Measurements from ENCODE around the gene NUDT1. TPM values are rescaled to one million over a fixed set of nuclear protein-coding genes. Genes with fewer than 3 reads are reported as not detected.

Gene NUDT1
- 25.1 and 32.2 TPM in 2 replicates for total RNA-seq (ENCODE audit: low replicate concordance)
- long read RNA-seq, partial matches to known transcripts, result 0 of 5 reads
- long read RNA-seq, other reads (novel, unspliced or antisense), result 1 of 5 reads

GRCh38 chr7:2241580-2242540 lies at the start of gene NUDT1, which contains the start of gene MRM2:
Gene NUDT1, plus strand, starts transcription at chr7:2242226. Its CDS starts 2,349 bp downstream, at chr7:2244575.
Gene MRM2, minus strand, starts transcription at chr7:2242205. Its CDS starts 36 bp downstream, at chr7:2242169.
- peaks cover 7% of the 10 kb centered on the region for H3K4me1 Mint-ChIP-seq (ENCODE audit: unreplicated experiment)
- TF ChIP-seq CTCF (conservative IDR thresholded peaks at IDR 0.05), result no peak
- peak within 1 kb of the TSS; percentile 93 for H3K4me3 Mint-ChIP-seq

GRCh38 chr7:2192831-2193534 lies 49.0 kb upstream of the NUDT1 start:
- Mint-ChIP-seq H3K4me1 (ENCODE audit: unreplicated experiment) (peaks cover 23% of the 10 kb centered on the region), H3K36me3 (peaks cover 46% of the 10 kb centered on the region), H3K9me3 (no peaks in the 10 kb centered on the region), H3K27me3 (no peaks in the 10 kb centered on the region), H3K4me3 (peak overlapping the region; percentile 15), H3K27ac (peak overlapping the region; percentile 92)
- DNase-seq (ENCODE audit: extremely low spot score, unreplicated experiment), result no peak
- no peak for TF ChIP-seq CTCF (conservative IDR thresholded peaks at IDR 0.05)

More at GRCh38 chr7:2241580-2242540, at the start of gene NUDT1, which contains the start of gene MRM2:
- Mint-ChIP-seq H3K27me3 (no peaks in the 10 kb centered on the region), H3K36me3 (peaks cover 4% of the 10 kb centered on the region), H3K9me3 (no peaks in the 10 kb centered on the region), H3K27ac (peak within 1 kb of the TSS; percentile 82)
- peak; percentile 90 for DNase-seq (ENCODE audit: extremely low spot score, unreplicated experiment)

GRCh38 chr7:2193575-2194305 lies 48.3 kb upstream of the NUDT1 start:
- Mint-ChIP-seq H3K4me1 (ENCODE audit: unreplicated experiment) (peaks cover 23% of the 10 kb centered on the region), H3K27me3 (no peaks in the 10 kb centered on the region), H3K27ac (peak overlapping the region; percentile 92), H3K9me3 (no peaks in the 10 kb centered on the region), H3K4me3 (no peak overlapping the region), H3K36me3 (peaks cover 39% of the 10 kb centered on the region)
- TF ChIP-seq CTCF (conservative IDR thresholded peaks at IDR 0.05), result no peak
- no peak for DNase-seq (ENCODE audit: extremely low spot score, unreplicated experiment)

GRCh38 chr7:2195400-2196246 lies 46.4 kb upstream of the NUDT1 start:
- no peak for DNase-seq (ENCODE audit: extremely low spot score, unreplicated experiment)
- Mint-ChIP-seq H3K4me1 (ENCODE audit: unreplicated experiment) (peaks cover 17% of the 10 kb centered on the region), H3K4me3 (no peak overlapping the region), H3K36me3 (peaks cover 26% of the 10 kb centered on the region), H3K27me3 (no peaks in the 10 kb centered on the region), H3K27ac (no peak overlapping the region), H3K9me3 (no peaks in the 10 kb centered on the region)
- no peak for TF ChIP-seq CTCF (conservative IDR thresholded peaks at IDR 0.05)
